ENCODE results near the gene SECISBP2. TPM values are rescaled to one million over a fixed set of nuclear protein-coding genes. Genes with fewer than 3 reads are reported as not detected.

Gene SECISBP2
- polyA plus RNA-seq, 1 of the 3 experiments (the other 2 are of a cell fraction): 21.2 TPM

- 59% methylated on average over 5 of the region's 5 CpGs for WGBS (ENCODE audit: low lambda C conversion rate)
- ChIA-PET POLR2A (no interaction called here), CTCF (no interaction called here)
These were observed 22.9 kb upstream of the SECISBP2 start for GRCh38 chr9:89295400-89295799.

More at GRCh38 chr9:89295400-89295799, 22.9 kb upstream of the SECISBP2 start:
- no peaks in the 10 kb centered on the region for H3K9me3 ChIP-seq
- no peaks in the 10 kb centered on the region for H3K27me3 ChIP-seq (ENCODE audit: insufficient read depth)
- DNase-seq: no peak
- no peaks in the 10 kb centered on the region for H3K4me1 ChIP-seq (ENCODE audit: control insufficient read depth in 1 of 2, insufficient read depth in 2 of 2, low read depth in 1 of 2, low read length in 1 of 2)
- H3K79me2 ChIP-seq (ENCODE audit: insufficient read depth): no peaks in the 10 kb centered on the region
- H3K36me3 ChIP-seq (replicated peaks in 1 of 2; ENCODE audit: control insufficient read depth in 1 of 2, insufficient read depth in 2 of 2, low read length in 1 of 2): no peaks in the 10 kb centered on the region
- H3K9ac ChIP-seq: no peak overlapping the region
- no peaks in the 10 kb centered on the region for H3K9me2 ChIP-seq
- no peak overlapping the region for H3K27ac ChIP-seq (ENCODE audit: low read depth in 2 of 2, low read length in 1 of 2)
- H3K4me2 ChIP-seq: no peak overlapping the region
- TF ChIP-seq RAD21 (IDR thresholded peaks at IDR 0.05; ENCODE audit: low read length) (no peak), SIN3A (IDR thresholded peaks at IDR 0.05; ENCODE audit: borderline replicate concordance, low read depth, low read length) (no peak), ZBTB33 (IDR thresholded peaks at IDR 0.05; ENCODE audit: borderline replicate concordance, low read depth) (no peak), CTCF (IDR thresholded peaks at IDR 0.05) (no peak), USF2 (IDR thresholded peaks at IDR 0.05; ENCODE audit: borderline replicate concordance, low read depth, low read length) (no peak), SMC3 (IDR thresholded peaks at IDR 0.05; ENCODE audit: low read depth, low read length) (no peak), IRF3 (IDR thresholded peaks at IDR 0.05; ENCODE audit: low read depth, low read length) (no peak), TAF1 (IDR thresholded peaks at IDR 0.05; ENCODE audit: borderline replicate concordance, low read depth, low read length) (no peak), REST (IDR thresholded peaks at IDR 0.05; ENCODE audit: low read depth, low read length) (no peak), ELF1 (IDR thresholded peaks at IDR 0.05) (no peak), TEAD4 (IDR thresholded peaks at IDR 0.05; ENCODE audit: borderline replicate concordance, insufficient read depth) (no peak), MEF2A (IDR thresholded peaks at IDR 0.05; ENCODE audit: borderline replicate concordance, low read depth) (no peak), FOXM1 (IDR thresholded peaks at IDR 0.05; ENCODE audit: low read depth) (no peak), YY1 (IDR thresholded peaks at IDR 0.05; ENCODE audit: low read depth) (no peak), JUND (IDR thresholded peaks at IDR 0.05) (no peak), FOXJ3 (CRISPR knock-in tag; IDR thresholded peaks at IDR 0.05) (no peak), NFIC (IDR thresholded peaks at IDR 0.05; ENCODE audit: borderline replicate concordance) (no peak)
- no peak overlapping the region for H3K4me3 ChIP-seq (ENCODE audit: low read depth in 2 of 2, low read length in 1 of 2)
- no peaks in the 10 kb centered on the region for H3F3A ChIP-seq (replicated peaks; ENCODE audit: insufficient read depth)
- H2AFZ ChIP-seq (ENCODE audit: low read depth): no peak overlapping the region
- no peaks in the 10 kb centered on the region for H4K20me1 ChIP-seq (ENCODE audit: insufficient read depth)
